DMS79 (cell line): ENCODE data around the gene DCUN1D3.
"Not testable (repeated sequence)": the region's sequence is repeated elsewhere in the genome, so short reads cannot be mapped to it uniquely, and the experiment has no call there.

Experiments used
- DNase-seq: peaks from one replicate; lab custom pipeline; 2025; lab: John Stamatoyannopoulos, UW

The DCUN1D3 gene

GRCh38 chr16:20862162-20862960 is 37.8 kb downstream of the DCUN1D3 start:
- DNase-seq: no peak

GRCh38 chr16:20860995-20861394 is 39.2 kb downstream of the DCUN1D3 start:
- not testable (repeated sequence) for DNase-seq

GRCh38 chr16:20860361-20860760 is 39.8 kb downstream of the DCUN1D3 start:
- DNase-seq: no peak

GRCh38 chr16:20859699-20860098 is 40.5 kb downstream of the DCUN1D3 start:
- DNase-seq: no peak

- no peak for DNase-seq
Measured at GRCh38 chr16:20859229-20859628, 40.9 kb downstream of the DCUN1D3 start.

- no peak for DNase-seq
Measured at GRCh38 chr16:20857281-20857680, 42.9 kb downstream of the DCUN1D3 start.

- no peak for DNase-seq
Measured at GRCh38 chr16:20854963-20855362, 45.2 kb downstream of the DCUN1D3 start.

- no peak for DNase-seq
Measured at GRCh38 chr16:20853981-20854620, 46.1 kb downstream of the DCUN1D3 start.

GRCh38 chr16:20853143-20853542 is 47.0 kb downstream of the DCUN1D3 start:
- no peak for DNase-seq

GRCh38 chr16:20851601-20852000 is 48.6 kb downstream of the DCUN1D3 start:
- DNase-seq: no peak

GRCh38 chr16:20850981-20851380 is 49.2 kb downstream of the DCUN1D3 start:
- no peak for DNase-seq

GRCh38 chr16:20849589-20850390 is 50.4 kb downstream of the DCUN1D3 start:
- peak; percentile 18 for DNase-seq

- no peak for DNase-seq
Measured at GRCh38 chr16:20847550-20847949, 52.6 kb downstream of the DCUN1D3 start.

- DNase-seq: no peak
Measured at GRCh38 chr16:20846551-20846950, 53.6 kb downstream of the DCUN1D3 start.

- DNase-seq: no peak
Measured at GRCh38 chr16:20846030-20846429, 54.1 kb downstream of the DCUN1D3 start.

GRCh38 chr16:20844588-20844987 is 55.6 kb downstream of the DCUN1D3 start:
- DNase-seq: no peak

GRCh38 chr16:20844054-20844453 is 56.1 kb downstream of the DCUN1D3 start:
- no peak for DNase-seq

GRCh38 chr16:20839504-20839903 is 60.7 kb downstream of the DCUN1D3 start:
- DNase-seq: no peak

- no peak for DNase-seq
Measured at GRCh38 chr16:20838240-20838639, 61.9 kb downstream of the DCUN1D3 start.

GRCh38 chr16:20833086-20833485 is 67.1 kb downstream of the DCUN1D3 start:
- DNase-seq: no peak

- no peak for DNase-seq
Measured at GRCh38 chr16:20830372-20830771, 69.8 kb downstream of the DCUN1D3 start.

- no peak for DNase-seq
Measured at GRCh38 chr16:20829536-20829935, 70.6 kb downstream of the DCUN1D3 start.
